Left renal pelvis (tissue), 4 donors: ENCODE measurements around the gene TCF23. TPM values are rescaled to one million over a fixed set of nuclear protein-coding genes. Genes with fewer than 3 reads are reported as not detected.

Experiments
- DNase-seq, 4 donors: peaks; one replicate each; pipeline ENCODE4 v3.0.0-alpha.2; 2013; ENCODE audit warnings: low read depth in 4 of 4, low spot score in 3 of 4
- polyA plus RNA-seq, 4 donors: library from polyadenylated mRNA; unstranded; fragments of 120-200 nt; gene quantifications; one replicate each; pipeline ENCODE4 v1.2.1, GENCODE V29; 2013; ENCODE audit not compliant: insufficient read length in 4 of 4

The TCF23 gene
- polyA plus RNA-seq, 4 donors = 0.59 to 3.2 (median 0.75) TPM

DNA sequence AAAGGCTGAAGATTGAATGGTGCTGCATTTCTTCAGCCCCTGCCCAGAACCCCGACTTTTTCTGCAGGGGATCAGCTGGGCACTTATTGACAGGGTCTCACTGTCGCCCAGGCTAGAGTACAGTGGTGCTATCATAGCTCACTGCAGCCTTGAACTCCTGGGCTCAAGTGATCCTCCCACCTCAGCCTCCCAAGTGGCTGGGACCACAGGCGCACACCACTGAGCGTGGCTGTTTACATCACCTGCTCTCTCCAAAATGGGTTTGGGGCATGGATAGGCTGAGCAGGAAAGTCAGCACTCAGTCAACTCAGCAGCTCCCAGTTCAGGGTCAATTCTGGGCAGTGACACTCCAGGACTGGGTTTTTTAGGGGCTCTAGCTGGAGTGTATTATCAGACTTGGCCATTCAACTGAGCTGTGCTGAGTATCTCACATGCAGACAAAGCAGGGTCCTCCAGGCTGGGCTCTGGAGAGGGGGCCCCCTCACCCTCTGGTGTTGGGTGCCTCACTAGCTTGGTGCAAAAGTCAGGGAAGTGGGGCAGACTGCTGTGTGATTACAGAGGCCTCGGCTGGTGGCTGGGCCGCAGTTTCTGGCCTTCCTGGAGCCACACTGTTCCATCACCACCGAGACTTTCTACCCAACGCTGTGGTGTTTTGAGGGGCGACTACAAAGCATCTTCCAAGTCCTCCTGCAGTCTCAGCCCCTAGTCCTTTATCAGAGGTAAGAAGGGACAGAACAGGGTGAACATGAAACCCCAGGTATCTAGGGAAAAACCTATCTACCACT is 20.7 kb upstream of the TCF23 start:
- no peak for DNase-seq

DNA sequence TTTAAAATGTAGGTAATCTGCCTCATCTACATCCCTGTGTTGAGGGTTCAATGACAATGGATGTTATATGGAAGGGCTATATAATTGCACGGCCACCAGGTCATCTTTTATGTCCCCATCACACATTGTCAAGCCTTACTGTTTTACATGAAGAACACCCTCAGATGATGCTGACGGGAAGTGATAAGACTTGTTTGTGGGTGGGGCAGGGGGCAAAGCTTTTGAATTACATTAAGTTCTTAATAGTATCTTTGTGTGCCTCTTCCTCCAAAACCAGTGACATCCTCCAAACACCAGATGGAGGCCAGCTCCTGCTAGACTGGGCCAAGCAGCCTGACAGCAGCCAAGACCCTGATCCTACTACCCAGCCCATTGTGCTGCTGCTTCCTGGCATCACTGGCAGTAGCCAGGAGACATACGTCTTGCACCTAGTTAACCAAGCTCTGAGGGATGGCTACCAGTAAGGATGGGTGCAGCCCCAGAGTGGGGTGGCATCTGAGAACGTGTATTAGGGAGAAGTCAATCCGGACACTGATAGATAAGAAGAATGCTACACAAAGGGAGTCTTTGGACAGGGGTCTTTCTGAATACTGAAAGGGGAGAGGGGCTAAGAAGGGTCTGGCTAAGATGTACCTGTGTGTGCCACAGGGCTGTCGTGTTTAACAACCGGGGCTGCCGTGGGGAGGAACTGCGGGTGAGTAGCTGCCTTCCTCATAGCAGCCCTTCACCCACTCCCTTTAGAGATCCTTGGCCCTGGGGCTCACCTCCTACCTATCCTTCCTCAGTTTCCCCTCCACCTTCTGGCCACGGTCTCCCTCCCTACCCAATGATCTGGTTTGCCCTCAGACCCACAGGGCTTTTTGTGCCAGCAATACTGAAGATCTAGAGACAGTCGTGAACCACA is 19.9 kb upstream of the TCF23 start:
- no peak for DNase-seq

DNA sequence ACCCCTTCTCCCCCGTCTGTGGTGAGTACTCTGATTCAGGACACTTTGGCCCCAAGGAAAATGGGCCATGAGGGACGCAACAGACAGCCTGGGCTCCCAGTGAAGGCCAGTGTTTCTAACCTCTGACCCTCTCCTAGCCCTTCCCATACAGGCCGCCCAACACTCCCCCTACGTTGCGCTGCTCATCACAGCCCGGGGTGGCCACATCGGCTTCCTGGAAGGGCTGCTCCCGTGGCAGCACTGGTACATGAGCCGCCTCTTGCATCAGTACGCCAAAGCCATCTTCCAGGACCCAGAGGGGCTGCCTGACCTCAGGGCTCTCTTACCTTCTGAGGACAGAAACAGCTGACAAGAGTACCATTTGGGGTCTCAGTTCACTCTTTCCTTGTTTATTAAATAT is 18.4 kb upstream of the TCF23 start:
- DNase-seq = no peak

DNA sequence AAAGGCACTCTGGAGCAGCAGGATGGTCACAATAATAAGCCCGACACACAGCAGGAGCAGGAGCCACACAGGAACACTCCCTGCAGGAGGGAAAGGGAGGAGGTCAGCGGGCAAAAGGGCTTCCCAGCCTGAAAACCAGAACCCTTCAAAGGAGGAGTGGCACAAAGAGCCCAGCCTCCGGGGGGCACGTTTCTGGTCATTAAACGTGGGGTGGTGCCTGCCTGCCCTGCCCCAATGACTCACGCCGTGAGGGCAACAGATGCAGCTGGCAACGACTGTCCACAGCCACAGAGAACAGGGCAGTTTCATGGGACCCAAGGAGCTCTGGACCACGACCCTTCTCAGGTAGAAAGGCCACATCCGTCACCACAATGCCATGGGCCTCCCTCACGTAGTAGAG is 17.4 kb upstream of the TCF23 start:
- no peak for DNase-seq

DNA sequence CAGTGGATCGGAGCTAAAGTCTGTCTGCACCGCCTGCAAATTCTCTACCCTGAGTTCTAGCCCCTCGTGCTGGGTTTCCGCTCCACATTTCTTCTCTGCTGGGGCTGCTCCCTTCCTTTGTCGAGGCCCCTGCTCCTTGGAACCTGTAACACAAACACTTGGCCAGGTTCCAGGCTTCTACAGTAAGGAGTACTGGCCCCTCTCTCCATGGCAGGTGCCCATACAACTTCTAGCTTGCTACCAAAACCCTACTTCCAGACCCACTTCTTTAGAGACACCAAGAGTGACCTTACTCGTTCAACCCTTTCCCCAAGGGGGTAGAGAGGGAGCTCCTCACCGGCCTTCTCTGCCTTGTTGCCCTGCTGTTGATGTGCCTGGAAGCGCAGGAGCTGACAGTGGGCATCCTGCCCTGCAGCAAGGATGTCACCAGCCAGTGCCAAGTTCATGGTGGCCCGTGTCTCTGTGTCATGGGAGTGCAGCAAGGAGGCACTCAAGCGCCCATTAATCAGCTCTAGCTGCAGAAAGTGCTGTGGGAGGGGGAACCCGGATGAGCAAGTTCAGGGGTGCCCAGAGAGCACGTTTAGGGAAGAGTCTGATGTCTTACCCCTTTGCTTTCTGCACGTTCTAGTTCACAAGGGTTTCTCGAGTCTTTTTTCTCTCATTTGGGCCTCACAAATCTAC is 15.5 kb upstream of the TCF23 start:
- DNase-seq = no peak

DNA sequence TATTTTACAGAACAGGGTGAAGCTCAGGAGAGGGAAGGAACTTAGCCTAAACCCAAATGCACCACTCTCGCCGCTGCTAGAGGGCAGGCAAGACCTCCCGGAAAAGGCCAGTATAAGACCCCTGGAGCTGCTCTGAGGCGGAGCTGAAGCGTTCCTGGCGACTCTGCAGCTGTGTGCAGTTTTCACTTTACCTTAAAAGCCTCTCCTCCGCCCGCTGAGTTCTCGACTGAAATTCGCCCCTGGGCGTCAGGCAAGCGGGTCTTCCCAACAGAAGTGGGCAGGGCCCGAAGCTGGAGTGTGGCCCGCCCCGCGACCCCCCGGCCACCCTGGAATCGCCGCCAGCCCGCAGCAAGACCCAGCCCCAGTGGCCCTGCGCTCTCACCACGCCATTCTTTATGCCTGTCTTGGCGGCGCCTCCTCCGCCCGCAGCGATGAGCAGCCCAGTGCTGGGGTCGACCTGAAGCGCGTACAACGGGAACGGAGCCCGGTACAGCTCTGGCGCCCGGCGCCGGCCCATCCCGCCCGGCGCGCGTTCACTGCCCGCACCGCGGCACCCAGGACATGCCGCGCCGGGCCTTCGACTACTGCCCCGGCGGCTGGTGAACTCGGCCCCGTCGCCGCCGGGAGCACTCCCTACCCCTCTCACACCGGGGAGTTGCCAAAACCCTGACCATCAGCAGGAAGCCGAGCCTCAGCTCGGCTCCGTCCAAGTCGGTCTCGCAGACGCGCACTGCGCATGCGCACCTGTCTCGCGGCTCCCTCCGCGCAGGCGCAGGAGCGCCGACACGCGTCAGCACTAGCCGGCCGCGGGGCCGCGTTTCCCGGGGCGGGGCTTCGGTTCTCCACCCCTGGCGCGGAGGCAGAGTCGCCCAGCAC is 14.7 kb upstream of the TCF23 start, which contains the start of gene PREB:
Gene PREB (minus strand): TSS at position 732 of the 876 bp plus-strand sequence. CDS start 215 bp downstream, at position 517.
- DNase-seq = peak; percentile 89 to 94 (median 94)

DNA sequence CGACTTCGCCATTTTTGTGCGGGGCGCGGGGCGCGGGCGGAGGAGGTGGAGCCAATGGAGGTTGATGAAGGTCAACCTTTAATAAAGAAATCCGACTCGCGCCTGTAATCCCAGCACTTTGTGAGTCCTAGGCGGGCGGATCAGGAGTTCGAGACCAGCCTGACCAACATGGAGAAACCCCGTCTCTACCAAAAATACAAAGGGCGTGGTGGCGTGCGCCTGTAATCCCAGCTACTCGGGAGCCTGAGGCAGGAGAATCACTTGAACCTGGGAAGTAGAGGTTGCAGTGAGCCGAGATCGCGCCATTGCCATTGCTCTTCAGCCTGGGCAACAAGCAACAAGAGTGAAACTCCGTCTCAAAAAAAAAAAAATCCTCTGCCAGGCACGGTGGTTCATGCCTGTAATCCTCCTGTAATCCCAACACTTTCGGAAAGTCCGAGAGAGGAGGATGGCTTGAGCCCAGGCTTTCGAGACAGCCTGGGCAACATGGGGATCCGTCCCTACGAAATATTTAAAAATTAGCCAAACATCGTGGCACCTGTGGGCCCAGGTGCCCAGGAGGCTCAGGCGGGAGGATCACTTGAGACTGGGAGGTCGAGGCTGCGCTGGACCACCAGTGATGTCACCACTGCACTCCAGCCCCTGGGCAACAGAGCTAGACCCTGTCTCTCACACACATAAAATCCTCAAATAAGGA is 13.9 kb upstream of the TCF23 start:
- DNase-seq = no peak

DNA sequence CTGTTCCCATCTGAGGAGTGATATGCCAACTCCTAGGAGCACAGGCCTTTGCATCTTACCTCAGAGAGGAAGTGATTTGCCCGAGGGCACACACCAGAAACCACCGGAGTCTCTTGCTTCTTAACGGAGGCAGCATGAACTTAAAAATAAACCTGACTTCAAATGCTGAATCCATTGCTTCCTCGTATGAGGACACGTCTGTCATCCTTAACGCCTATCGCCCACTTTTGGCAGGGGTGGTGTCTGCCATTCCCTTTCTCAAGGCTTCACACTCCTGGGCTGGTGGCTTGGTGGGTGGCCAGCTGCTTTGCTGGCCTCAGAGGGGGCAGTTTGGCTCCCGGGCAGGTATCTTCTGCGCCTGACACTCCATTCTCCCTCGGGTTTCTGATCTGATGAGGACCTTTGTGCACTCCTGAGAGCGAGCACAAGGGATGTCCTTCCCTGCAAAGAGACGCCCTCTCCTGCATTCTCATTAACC is 13.3 kb upstream of the TCF23 start:
- DNase-seq = no peak

DNA sequence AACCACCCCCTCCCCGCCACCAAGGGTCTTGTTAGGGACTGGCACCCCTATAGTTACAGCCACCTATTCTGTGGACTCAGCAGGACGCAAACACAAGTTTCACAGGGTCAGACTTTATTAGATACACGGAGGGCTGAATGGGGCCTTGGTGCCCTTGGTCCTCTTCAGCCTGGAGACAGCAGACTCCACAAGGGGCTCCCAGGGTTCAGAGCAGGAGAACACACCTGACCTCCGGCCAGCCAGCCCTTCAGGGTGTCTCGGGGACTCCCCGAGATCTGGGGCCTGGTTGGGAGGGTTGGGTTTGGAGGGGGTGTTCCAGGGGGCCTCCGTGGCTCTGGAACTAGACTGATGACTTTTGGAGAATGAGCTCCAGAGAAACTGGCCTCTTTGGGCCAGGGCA is 12.1 kb upstream of the TCF23 start:
- DNase-seq = no peak

DNA sequence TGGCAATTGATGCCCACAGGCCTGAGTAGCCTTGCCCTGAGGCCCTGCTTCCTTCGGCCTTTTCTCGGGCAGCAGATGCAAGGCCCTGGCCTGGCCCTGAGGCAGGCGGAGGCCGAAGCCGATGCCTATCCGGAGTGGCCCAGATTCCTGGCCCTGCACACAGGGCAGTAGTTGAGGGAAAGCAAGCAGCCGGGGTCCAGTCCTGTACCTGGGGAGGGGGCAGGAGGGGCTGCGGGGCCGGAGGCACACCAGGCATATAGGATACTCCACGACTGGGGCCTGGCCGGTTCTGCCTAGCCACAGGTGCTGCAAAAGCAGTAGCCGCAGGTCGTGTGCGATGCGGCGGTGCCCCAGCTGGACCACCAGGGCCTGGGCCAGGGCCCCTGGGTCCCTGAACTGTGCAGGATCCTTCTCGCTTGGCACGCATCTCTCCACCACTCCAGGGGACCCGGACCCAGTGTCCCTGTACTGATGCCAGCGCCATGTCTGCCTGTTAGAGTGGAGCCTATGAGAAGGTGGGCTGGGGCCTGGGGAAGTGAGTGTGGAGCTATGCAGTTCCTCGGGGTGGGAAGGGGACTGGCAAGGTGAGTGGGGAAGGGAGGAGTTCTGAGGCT is 11.4 kb upstream of the TCF23 start:
- no peak for DNase-seq

DNA sequence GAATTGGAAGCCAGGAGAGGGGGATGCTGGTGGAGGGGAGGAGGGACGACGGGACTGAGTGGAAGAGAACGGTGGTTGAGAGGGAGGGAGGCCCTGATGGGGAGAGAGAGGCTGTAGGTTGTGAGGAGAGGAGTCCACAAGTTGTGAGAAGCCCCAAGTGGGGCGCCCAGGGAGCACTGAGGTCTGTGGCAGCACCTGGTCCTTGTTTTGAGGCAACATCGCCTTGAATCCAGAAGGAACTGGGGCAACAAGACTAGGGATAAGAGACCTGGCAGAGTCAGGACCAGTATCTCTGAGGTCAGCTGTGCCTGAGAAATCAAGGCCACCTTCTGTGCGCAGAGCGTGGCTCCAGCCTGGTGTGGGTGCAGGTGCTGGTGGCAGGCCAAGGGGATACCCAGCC is 10.7 kb upstream of the TCF23 start:
- DNase-seq = no peak

DNA sequence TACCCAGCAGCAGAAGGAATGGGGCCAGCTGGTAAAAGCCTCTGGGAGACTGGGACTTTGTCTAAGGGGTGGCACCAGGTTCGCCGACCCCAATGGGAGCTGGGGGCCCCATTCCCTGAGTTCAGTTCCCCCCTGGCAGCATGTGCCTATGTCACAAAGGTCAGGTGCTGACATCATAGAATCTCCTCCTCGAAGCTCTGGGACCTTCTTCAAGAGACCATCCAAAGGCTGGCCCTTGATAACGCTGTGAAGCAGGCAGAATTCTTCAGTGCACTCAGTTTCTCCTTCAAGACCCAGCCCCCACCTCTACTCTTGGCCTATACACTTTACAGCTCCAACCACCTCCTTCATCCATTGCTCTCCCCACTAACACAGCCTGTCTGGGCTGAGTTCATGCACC is 9.5 kb upstream of the TCF23 start, which contains the start of gene PRR30:
Gene PRR30 (minus strand): TSS at position 101 of the 400 bp plus-strand sequence. CDS start 1,081 bp downstream, outside the sequence.
- DNase-seq = no peak

DNA sequence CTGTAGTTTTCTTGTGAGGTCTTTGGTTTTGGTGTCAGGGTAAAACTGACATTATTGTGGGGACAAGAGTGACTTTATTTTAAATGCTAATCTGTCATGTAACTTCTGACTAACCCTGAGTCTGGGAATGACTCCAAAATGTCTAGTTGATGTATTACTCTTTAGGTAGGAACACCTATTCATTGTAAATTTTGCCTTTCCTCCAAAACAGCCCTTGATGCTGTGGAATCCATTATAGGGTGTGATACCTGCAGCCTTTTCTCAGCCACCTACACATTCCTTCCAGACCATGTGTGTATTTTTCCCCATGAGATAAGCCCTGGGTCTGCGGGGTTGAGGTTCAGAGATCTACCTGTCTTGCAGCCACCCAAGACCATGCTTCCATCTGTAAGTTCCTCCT is 5.5 kb upstream of the TCF23 start:
- DNase-seq = no peak

DNA sequence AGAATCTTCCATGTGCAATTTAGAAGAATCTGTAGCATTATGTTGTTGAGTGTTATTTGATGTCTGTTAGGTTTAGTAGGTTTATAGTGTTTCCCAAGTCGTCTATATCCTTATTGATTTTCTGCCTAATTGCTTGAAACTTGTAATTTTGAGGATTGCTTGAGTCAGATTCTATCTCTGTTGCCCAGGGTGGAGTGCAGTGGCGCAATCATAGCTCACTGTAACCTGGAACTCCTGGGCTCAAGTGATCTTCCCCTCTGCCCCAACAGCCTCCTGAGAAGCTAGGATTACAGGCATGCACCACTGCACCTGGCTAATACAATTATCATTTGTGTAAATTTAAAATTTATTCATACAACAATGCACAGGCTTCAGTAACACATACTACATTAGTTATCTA is 3.1 kb upstream of the TCF23 start:
- no peak for DNase-seq

DNA sequence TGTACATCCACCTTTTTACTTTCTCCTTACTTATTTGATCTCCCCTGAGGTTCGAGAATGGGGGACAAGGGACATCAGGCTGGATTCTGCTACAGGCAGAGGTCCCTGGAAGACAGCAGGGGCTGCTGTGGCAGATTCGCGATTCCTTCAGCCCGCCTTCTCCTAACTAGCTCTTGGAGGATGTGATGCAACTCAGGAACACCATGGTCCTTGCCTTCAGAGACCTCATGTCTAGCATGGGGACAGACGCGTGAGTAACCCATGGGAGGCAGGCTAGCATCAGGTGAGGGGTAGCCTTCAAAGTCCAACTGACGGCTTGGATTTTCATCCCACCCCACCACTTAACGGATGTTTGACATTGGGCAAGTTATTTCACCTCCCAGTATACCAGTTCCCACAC is 869 bp upstream of the TCF23 start:
- no peak for DNase-seq

DNA sequence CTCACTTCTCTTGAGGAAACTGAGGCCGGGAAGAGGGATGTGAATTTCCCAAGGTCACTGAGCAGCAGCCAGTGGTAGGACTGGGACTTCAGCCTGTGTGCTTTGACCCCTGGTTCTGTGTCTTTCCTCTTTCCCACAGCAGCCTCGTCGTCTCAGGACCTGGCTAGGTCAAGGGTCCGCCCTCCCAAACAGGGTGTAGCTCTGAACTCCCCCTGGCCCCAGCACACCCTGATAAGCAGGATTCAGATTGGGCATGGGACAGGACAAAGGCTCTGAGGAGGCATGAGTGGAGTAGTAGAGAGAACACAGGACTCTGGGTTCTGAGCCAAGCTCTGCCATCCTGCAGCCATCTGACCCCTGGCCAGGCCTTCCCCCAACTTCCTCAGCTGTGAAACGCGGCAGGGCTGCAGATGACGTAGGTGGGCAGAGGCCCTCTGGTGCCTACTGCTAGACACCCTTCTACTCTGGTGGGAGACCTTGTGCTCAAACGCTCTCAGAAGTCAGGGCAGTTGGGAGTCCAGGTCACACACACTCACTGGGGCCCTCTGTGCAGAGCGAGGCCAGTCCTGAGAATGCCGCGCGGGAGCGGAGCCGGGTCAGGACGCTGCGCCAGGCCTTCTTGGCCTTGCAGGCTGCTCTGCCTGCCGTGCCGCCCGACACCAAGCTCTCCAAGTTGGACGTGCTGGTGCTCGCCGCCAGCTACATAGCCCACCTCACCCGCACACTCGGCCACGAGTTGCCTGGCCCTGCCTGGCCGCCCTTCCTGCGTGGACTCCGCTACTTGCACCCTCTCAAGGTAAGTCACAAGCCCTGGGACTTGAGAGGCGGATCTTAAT is 984 bp downstream of the TCF23 start:
- DNase-seq = no peak

DNA sequence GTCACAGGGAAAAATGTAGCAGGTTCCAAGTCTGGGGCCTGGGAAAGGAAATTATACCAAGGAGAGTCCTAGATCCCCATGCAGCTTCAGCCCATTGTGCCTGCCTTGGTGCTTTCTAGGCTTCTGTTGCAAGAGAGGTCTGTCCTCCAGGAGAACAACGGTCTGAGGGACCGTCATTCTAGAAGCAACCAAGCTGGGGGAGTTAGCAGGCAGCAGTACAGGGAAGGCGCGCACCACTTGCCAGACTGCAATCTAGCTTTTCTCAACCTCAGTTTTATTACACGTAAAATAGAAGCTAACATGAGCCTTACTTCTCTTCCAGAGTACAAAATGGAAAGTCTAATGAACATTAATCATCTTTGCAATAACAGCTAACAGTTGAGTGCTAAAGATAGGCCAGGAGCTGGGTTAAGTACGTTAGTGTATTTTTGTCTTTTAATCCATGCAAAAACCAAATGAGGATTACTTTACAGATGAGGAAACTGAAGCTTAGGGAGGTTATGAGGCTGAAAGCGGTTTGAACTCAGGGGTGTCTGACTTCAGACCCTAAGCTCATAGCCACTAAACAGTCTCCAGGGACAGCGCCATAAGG is 1.9 kb downstream of the TCF23 start:
- no peak for DNase-seq
